HL-60 (cell line): ENCODE results near the gene MRI1.

Experiments
- GABPA ChIP-seq: IDR thresholded peaks from 2 replicates; pipeline ENCODE4 v1.6.1; 2012; ENCODE audit warnings: low read depth
- POLR2AphosphoS5 ChIP-seq: IDR thresholded peaks from 2 replicates; pipeline ENCODE4 v1.6.1; 2012; ENCODE audit warnings: low read depth
- TF ChIP-seq, protein P1 (sequence below): IDR thresholded peaks from one replicate; pipeline ENCODE4 v1.5.1; 2011; ENCODE audit warnings: low read length, control low read depth, inconsistent platforms; ENCODE audit not compliant: insufficient read depth

DNA sequence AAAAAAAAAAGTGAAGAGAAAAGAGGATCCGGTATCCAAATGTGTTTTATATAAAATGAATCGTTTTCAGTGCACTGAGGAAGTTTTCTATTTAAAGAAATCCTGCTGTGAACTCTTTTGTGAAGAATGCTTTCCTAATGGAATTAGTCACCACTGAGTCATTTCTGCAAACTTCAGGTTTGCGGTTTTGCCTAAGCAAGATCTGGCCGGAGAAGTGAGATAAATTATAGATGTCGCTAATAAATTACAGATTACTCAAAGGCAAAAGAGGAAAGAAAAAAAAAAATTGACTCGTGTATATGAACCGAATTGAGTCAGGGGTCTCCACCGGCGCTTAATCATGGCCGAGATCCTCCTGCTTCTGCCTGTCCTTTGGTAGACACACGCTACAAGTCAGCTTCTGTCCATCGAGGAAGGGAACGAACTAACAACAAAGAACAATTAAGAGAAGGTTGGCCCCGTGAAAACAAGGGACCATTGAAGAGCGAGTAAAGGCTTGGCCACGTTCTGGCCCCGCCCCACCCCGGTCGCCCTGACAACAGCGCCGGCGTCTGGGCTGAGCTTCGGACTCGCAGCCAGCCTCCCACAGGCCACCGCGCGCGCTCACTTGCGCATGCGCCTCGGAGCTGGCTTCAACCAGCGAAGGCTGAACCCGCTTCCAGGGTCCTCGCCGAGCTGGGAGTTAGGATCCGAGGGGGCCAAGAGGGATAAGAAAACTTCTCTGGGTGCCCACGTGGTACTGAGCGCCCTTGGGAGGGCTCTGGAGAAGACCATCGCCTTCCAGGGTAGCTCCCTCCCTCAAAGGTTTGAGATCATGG lies 33.0 kb upstream of the MRI1 start:
- TF ChIP-seq, protein P1, sequence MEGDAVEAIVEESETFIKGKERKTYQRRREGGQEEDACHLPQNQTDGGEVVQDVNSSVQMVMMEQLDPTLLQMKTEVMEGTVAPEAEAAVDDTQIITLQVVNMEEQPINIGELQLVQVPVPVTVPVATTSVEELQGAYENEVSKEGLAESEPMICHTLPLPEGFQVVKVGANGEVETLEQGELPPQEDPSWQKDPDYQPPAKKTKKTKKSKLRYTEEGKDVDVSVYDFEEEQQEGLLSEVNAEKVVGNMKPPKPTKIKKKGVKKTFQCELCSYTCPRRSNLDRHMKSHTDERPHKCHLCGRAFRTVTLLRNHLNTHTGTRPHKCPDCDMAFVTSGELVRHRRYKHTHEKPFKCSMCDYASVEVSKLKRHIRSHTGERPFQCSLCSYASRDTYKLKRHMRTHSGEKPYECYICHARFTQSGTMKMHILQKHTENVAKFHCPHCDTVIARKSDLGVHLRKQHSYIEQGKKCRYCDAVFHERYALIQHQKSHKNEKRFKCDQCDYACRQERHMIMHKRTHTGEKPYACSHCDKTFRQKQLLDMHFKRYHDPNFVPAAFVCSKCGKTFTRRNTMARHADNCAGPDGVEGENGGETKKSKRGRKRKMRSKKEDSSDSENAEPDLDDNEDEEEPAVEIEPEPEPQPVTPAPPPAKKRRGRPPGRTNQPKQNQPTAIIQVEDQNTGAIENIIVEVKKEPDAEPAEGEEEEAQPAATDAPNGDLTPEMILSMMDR, result no peak
- TF ChIP-seq POLR2AphosphoS5 (peak; percentile 57; the same call in 1 of the 2 replicates), GABPA (no peak)
